ENCODE measurements around the gene RBM41.

DNA sequence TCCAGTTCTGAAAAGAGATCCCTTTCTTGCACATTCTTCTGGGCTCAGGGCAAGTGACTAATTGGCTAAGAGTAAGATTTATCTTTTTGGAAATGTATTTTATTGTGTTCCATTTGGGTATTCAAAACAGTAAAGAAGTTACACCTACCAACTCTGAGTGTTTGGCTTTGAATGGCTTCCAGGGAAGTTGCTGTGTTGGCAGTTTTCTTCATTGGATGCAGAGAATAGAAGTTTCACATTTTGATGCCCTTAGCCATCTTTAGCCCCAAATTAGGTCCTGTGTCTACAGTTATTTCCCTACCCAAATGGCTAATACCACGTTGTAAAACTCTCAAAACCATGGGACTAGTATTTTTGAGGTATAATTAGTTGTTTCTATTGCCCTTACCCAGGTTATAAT is 88.9 kb downstream of the RBM41 start:
- TF ChIP-seq EZH2 (IDR thresholded peaks at IDR 0.05), result no peak
- TF ChIP-seq POLR2AphosphoS5 (IDR thresholded peaks at IDR 0.05; ENCODE audit: borderline replicate concordance, low read depth, low read length), result no peak
- TF ChIP-seq FOXP2 (optimal IDR thresholded peaks at IDR 0.05; ENCODE audit: control extremely low read depth, extremely low read length, insufficient read depth), result no peak
